ENCODE data around the gene GPR68. TPM values are rescaled to one million over a fixed set of nuclear protein-coding genes. Genes with fewer than 3 reads are reported as not detected.

Gene GPR68
- total RNA-seq, 2 experiments from 2014 or later: 0.13 to 0.84 TPM

- Histone ChIP-seq H2AFZ (ENCODE audit: low read length) (no peak overlapping the region), H4K20me1 (ENCODE audit: insufficient read depth, low read length) (no peaks in the 10 kb centered on the region), H3K4me3 (ENCODE audit: low read depth, low read length, poor library complexity, severe bottlenecking) (no peak overlapping the region), H3K4me1 (ENCODE audit: insufficient read depth, low read length, poor library complexity, severe bottlenecking) (peaks cover 54% of the 10 kb centered on the region), H3K79me2 (ENCODE audit: insufficient read depth, low read depth, low read length) (peaks cover 4% of the 10 kb centered on the region; the same call in 1 of the 2 replicates), H3K9me3 (ENCODE audit: low read length) (no peaks in the 10 kb centered on the region), H3K9me2 (ENCODE audit: insufficient read depth, low read length) (no peaks in the 10 kb centered on the region), H3K36me3 (ENCODE audit: insufficient read depth, low read length) (peaks cover 98% of the 10 kb centered on the region), H3K27ac (ENCODE audit: low read depth, low read length, poor library complexity, severe bottlenecking) (peak overlapping the region; percentile 97), H3K4me2 (ENCODE audit: low read length) (peak overlapping the region; percentile 60)
- TF ChIP-seq CTCF (conservative IDR thresholded peaks at IDR 0.05; ENCODE audit: low read length): peak; percentile 98
- TF ChIP-seq EZH2phosphoT487 (IDR thresholded peaks at IDR 0.05; ENCODE audit: borderline replicate concordance, low read depth, low read length): no peak
- BruUV-seq (replicated peaks): no TSS peak
- intact Hi-C loops (cut with micrococcal nuclease; ENCODE audit: unreplicated experiment): loop anchor here (1.0 to 10.0 kb wide), 4 partner anchors 109 to 384 kb away; partner anchors contain the start of gene RPS6KA5
- CTCF ChIA-PET (ENCODE audit: unreplicated experiment): interaction anchor here (0.8 to 2.3 kb wide), 2 partner anchors 42 to 109 kb away, joined by 3 to 9 read pairs; partner anchors contain the start of gene GPR68
- POLR2A ChIA-PET: interaction anchor here (0.5 to 1.2 kb wide), 3 partner anchors 10 to 218 kb away, joined by 3 read pairs; no protein-coding TSS in a partner anchor
- peak; percentile 80 for DNase-seq (ENCODE audit: low spot score)
Measured at GRCh38 chr14:91286530-91286937, 42.0 kb upstream of the GPR68 start.

- DNase-seq (ENCODE audit: low spot score): peak; percentile 85
- ChIA-PET POLR2A (interaction anchor here (0.7 to 1.6 kb wide), 4 partner anchors 35 to 107 kb away, joined by 3 to 7 read pairs (median 4); partner anchors contain the start of gene GPR68), CTCF (ENCODE audit: unreplicated experiment) (interaction anchor here (0.7 to 2.3 kb wide), 4 partner anchors 72 to 382 kb away, joined by 3 to 9 read pairs (median 3); no protein-coding TSS in a partner anchor)
- no peak overlapping the region for H2AFZ ChIP-seq (ENCODE audit: low read length)
- peaks cover 4% of the 10 kb centered on the region; the same call in 1 of the 2 replicates for H3K79me2 ChIP-seq (ENCODE audit: insufficient read depth, low read depth, low read length)
- no peaks in the 10 kb centered on the region for H4K20me1 ChIP-seq (ENCODE audit: insufficient read depth, low read length)
- peaks cover 98% of the 10 kb centered on the region for H3K36me3 ChIP-seq (ENCODE audit: insufficient read depth, low read length)
- BruUV-seq (replicated peaks): no TSS peak
- H3K27ac ChIP-seq (ENCODE audit: low read depth, low read length, poor library complexity, severe bottlenecking): peak overlapping the region; percentile 97
- H3K4me2 ChIP-seq (ENCODE audit: low read length): peak overlapping the region; percentile 60
- TF ChIP-seq CTCF (conservative IDR thresholded peaks at IDR 0.05; ENCODE audit: low read length) (no peak), EZH2phosphoT487 (IDR thresholded peaks at IDR 0.05; ENCODE audit: borderline replicate concordance, low read depth, low read length) (no peak)
- peaks cover 69% of the 10 kb centered on the region for H3K4me1 ChIP-seq (ENCODE audit: insufficient read depth, low read length, poor library complexity, severe bottlenecking)
- no peaks in the 10 kb centered on the region for H3K9me3 ChIP-seq (ENCODE audit: low read length)
- no peaks in the 10 kb centered on the region for H3K9me2 ChIP-seq (ENCODE audit: insufficient read depth, low read length)
- intact Hi-C loops (cut with micrococcal nuclease; ENCODE audit: unreplicated experiment): loop anchor here (5.0 to 10.0 kb wide), 2 partner anchors 43 to 220 kb away; partner anchors contain the start of genes GPR68 and RPS6KA5
- H3K4me3 ChIP-seq (ENCODE audit: low read depth, low read length, poor library complexity, severe bottlenecking): peak overlapping the region; percentile 16
Measured at GRCh38 chr14:91284791-91285548, 40.5 kb upstream of the GPR68 start.

Data from OCI-LY7 (cell line).